ENCODE data around the gene ENAH.

DNA sequence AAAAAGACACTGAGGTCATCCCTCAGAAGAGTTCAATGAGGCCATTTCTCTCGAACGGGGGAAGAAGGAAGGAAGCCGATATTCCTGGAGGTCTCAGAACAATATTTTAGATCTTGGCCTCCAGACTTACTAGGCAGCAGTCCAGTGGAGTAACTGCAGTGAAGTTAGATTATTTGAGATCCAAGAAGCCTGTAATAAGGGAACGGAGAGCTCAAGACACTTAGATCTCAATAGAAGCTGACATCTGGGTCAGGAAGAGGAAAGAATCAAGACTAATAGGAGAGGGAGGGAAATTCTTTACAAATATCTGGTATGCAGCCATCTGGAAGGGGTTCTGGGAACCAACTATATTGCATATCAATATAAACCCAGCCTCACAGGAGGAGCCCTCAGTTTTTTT is 13.6 kb upstream of the ENAH start:
- TF ChIP-seq, protein P1, sequence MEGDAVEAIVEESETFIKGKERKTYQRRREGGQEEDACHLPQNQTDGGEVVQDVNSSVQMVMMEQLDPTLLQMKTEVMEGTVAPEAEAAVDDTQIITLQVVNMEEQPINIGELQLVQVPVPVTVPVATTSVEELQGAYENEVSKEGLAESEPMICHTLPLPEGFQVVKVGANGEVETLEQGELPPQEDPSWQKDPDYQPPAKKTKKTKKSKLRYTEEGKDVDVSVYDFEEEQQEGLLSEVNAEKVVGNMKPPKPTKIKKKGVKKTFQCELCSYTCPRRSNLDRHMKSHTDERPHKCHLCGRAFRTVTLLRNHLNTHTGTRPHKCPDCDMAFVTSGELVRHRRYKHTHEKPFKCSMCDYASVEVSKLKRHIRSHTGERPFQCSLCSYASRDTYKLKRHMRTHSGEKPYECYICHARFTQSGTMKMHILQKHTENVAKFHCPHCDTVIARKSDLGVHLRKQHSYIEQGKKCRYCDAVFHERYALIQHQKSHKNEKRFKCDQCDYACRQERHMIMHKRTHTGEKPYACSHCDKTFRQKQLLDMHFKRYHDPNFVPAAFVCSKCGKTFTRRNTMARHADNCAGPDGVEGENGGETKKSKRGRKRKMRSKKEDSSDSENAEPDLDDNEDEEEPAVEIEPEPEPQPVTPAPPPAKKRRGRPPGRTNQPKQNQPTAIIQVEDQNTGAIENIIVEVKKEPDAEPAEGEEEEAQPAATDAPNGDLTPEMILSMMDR (IDR thresholded peaks at IDR 0.05; ENCODE audit: insufficient read depth, low read length, poor library complexity, severe bottlenecking) = no peak
- no peak for TF ChIP-seq EZH2phosphoT487 (conservative IDR thresholded peaks at IDR 0.05; ENCODE audit: low read length)
